Osteoblast (primary cell): ENCODE data around the gene RIMKLB. TPM values are rescaled to one million over a fixed set of nuclear protein-coding genes. Genes with fewer than 3 reads are reported as not detected.
A peak's percentile ranks its signal among the peaks of the same experiment; 100 is the strongest.

ENCODE experiments used
- DNase-seq: peaks from one replicate; pipeline ENCODE4 v3.0.0; 2011; ENCODE audit warnings: low spot score, mixed read lengths; ENCODE audit not compliant: insufficient read length; ENCODE audit errors: missing footprints
- H2AFZ ChIP-seq: 2 replicates; pipeline ENCODE4 v1.6.0; 2011; ENCODE audit warnings: mild to moderate bottlenecking, low read length
- H3K27ac ChIP-seq: 2 replicates; pipeline ENCODE4 v1.5.1; 2011; ENCODE audit warnings: mild to moderate bottlenecking, low read depth, low read length, moderate library complexity
- H3K27me3 ChIP-seq: 2 replicates; pipeline ENCODE4 v1.6.0; 2012; ENCODE audit warnings: mild to moderate bottlenecking, control low read depth, inconsistent platforms, low read length, moderate library complexity; ENCODE audit not compliant: insufficient read depth
- H3K36me3 ChIP-seq: 2 replicates; pipeline ENCODE4 v1.5.1; 2011; ENCODE audit warnings: mild to moderate bottlenecking, low read length, control low read depth, moderate library complexity; ENCODE audit not compliant: insufficient read depth
- H3K4me1 ChIP-seq: 2 replicates; pipeline ENCODE4 v1.5.1; 2011; ENCODE audit warnings: mild to moderate bottlenecking, low read length, control low read depth, moderate library complexity; ENCODE audit not compliant: insufficient read depth
- H3K4me2 ChIP-seq: 2 replicates; pipeline ENCODE4 v1.6.0; 2011; ENCODE audit warnings: mild to moderate bottlenecking, low read length; ENCODE audit not compliant: insufficient read depth
- H3K4me3 ChIP-seq: fragments of 200-600 bp; sonication (generic); 3 replicates; pipeline ENCODE4 v1.5.1; 2012; ENCODE audit warnings: mild to moderate bottlenecking, low read length, inconsistent platforms; ENCODE audit not compliant: insufficient read depth
- H3K79me2 ChIP-seq: 2 replicates; pipeline ENCODE4 v1.6.0; 2012; ENCODE audit warnings: mild to moderate bottlenecking, low read length, control low read depth, inconsistent platforms; ENCODE audit not compliant: insufficient read depth
- H3K9me3 ChIP-seq: 2 replicates; pipeline ENCODE4 v1.5.1; 2011; ENCODE audit warnings: low read depth, low read length, control low read depth
- H4K20me1 ChIP-seq: 2 replicates; pipeline ENCODE4 v1.6.0; 2012; ENCODE audit warnings: mild to moderate bottlenecking, low read length, control low read depth; ENCODE audit not compliant: insufficient read depth
- total RNA-seq: library from RNA; depleted of rRNA; stranded (reverse); fragments of >200 nt; gene quantifications from 2 replicates; pipeline ENCODE4 v1.2.3, GENCODE V29; 2012
- TF ChIP-seq, protein P1 (sequence below): IDR thresholded peaks from 2 replicates; pipeline ENCODE4 v1.5.1; 2011; ENCODE audit warnings: mild to moderate bottlenecking, low read depth, low read length, moderate library complexity; ENCODE audit errors: extremely low read depth

The RIMKLB gene
- total RNA-seq, 1 donor = 35.5 TPM

- TF ChIP-seq, protein P1, sequence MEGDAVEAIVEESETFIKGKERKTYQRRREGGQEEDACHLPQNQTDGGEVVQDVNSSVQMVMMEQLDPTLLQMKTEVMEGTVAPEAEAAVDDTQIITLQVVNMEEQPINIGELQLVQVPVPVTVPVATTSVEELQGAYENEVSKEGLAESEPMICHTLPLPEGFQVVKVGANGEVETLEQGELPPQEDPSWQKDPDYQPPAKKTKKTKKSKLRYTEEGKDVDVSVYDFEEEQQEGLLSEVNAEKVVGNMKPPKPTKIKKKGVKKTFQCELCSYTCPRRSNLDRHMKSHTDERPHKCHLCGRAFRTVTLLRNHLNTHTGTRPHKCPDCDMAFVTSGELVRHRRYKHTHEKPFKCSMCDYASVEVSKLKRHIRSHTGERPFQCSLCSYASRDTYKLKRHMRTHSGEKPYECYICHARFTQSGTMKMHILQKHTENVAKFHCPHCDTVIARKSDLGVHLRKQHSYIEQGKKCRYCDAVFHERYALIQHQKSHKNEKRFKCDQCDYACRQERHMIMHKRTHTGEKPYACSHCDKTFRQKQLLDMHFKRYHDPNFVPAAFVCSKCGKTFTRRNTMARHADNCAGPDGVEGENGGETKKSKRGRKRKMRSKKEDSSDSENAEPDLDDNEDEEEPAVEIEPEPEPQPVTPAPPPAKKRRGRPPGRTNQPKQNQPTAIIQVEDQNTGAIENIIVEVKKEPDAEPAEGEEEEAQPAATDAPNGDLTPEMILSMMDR = no peak
- peaks cover 18% of the 10 kb centered on the region for H3K4me1 ChIP-seq
- peak overlapping the region; percentile 89 for H3K4me2 ChIP-seq
- peaks cover 5% of the 10 kb centered on the region for H3K36me3 ChIP-seq
- peak overlapping the region; percentile 12 for H2AFZ ChIP-seq
- no peak overlapping the region for H3K27ac ChIP-seq
- peak overlapping the region; percentile 20 for H3K4me3 ChIP-seq
- H3K79me2 ChIP-seq = peaks cover 57% of the 10 kb centered on the region
- H3K9me3 ChIP-seq = no peaks in the 10 kb centered on the region
- H4K20me1 ChIP-seq = peaks cover 12% of the 10 kb centered on the region
- no peaks in the 10 kb centered on the region for H3K27me3 ChIP-seq
- DNase-seq = no peak
Observed at GRCh38 chr12:8699714-8700113, 1.9 kb downstream of the RIMKLB start.

GRCh38 chr12:8701046-8701660 is 3.4 kb downstream of the RIMKLB start:
- peaks cover 16% of the 10 kb centered on the region for H4K20me1 ChIP-seq
- peak; percentile 55 for DNase-seq

DNA sequence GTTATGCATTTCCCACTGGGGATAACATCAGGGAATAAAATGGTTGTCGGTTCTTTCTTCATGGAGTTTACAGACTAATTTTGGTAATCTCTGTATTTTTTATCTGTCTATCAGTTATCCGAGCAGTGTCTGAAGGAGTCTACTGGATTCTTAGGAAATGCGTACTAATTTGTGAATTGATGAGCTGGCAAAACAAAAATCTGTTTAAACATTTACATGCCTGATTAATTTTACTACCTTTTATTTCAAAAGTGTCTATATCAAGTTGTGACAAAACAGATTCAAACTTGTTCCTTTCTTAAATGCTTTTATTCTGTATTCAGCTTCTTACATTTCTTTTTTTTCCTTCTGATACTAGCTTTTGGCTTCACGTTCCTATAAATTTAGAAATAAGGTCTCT is 4.4 kb downstream of the RIMKLB start:
- TF ChIP-seq, protein P1 = no peak
- Histone ChIP-seq H3K79me2 (peaks cover 68% of the 10 kb centered on the region), H3K4me3 (no peak overlapping the region), H3K27ac (no peak overlapping the region), H3K4me1 (peaks cover 12% of the 10 kb centered on the region), H3K36me3 (peaks cover 5% of the 10 kb centered on the region), H3K27me3 (no peaks in the 10 kb centered on the region), H3K4me2 (no peak overlapping the region), H3K9me3 (no peaks in the 10 kb centered on the region), H4K20me1 (peaks cover 16% of the 10 kb centered on the region), H2AFZ (no peak overlapping the region)
- no peak for DNase-seq

More at GRCh38 chr12:8701046-8701660, 3.4 kb downstream of the RIMKLB start:
- TF ChIP-seq, protein P1 = no peak
- H3K9me3 ChIP-seq = no peaks in the 10 kb centered on the region
- H3K36me3 ChIP-seq = peaks cover 5% of the 10 kb centered on the region
- H3K27ac ChIP-seq = no peak overlapping the region
- H2AFZ ChIP-seq = no peak overlapping the region
- H3K27me3 ChIP-seq = no peaks in the 10 kb centered on the region
- no peak overlapping the region for H3K4me3 ChIP-seq
- peaks cover 18% of the 10 kb centered on the region for H3K4me1 ChIP-seq
- no peak overlapping the region for H3K4me2 ChIP-seq
- peaks cover 63% of the 10 kb centered on the region for H3K79me2 ChIP-seq

- TF ChIP-seq, protein P1 = no peak
- Histone ChIP-seq H3K27ac (peak overlapping the region; percentile 55), H3K27me3 (no peaks in the 10 kb centered on the region), H3K9me3 (no peaks in the 10 kb centered on the region), H3K79me2 (peaks cover 54% of the 10 kb centered on the region), H3K36me3 (no peaks in the 10 kb centered on the region), H3K4me1 (peaks cover 11% of the 10 kb centered on the region), H4K20me1 (peaks cover 3% of the 10 kb centered on the region), H3K4me2 (peak overlapping the region; percentile 92), H3K4me3 (peak overlapping the region; percentile 69), H2AFZ (peak overlapping the region; percentile 86)
- DNase-seq = no peak
Observed at GRCh38 chr12:8709124-8709830, 11.5 kb downstream of the RIMKLB start.
